ENCODE measurements around the gene GLIS2.

Gene GLIS2

DNA sequence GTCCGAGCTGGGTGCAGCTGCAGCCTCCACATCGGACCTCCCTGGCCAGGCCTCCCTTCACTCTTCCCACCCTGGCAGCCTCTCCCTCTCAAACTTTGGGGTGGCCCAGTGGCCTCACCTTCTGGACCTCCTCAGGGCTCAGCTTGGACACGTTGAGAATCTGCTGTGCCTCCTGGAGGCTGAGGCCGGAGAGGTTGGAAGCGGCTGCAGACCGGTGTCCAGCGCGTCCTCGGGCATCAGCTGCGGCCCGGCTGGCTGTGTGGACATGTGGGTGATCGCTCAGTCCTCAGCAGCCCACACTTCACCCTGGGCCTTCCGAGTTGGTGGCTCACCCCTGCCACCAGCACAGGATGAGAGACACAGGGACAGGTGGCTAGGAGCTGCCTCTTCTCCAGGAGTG, 25.4 kb downstream of the GLIS2 start:
- no peak for TF ChIP-seq SIN3A (IDR thresholded peaks at IDR 0.05; ENCODE audit: borderline replicate concordance, insufficient read depth, low read length)
- TF ChIP-seq TAF1 (IDR thresholded peaks at IDR 0.05; ENCODE audit: borderline replicate concordance, insufficient read depth, low read length), result no peak
- no peak for TF ChIP-seq FOXP2 (optimal IDR thresholded peaks at IDR 0.05; ENCODE audit: borderline replicate concordance, extremely low read depth, extremely low read length, insufficient read depth)
- no peak for TF ChIP-seq REST (IDR thresholded peaks at IDR 0.05; ENCODE audit: insufficient read depth in 1 of 2, low read depth in 2 of 2, low read length in 2 of 2)
- no peak for TF ChIP-seq POLR2AphosphoS5 (IDR thresholded peaks at IDR 0.05; ENCODE audit: low read depth, low read length)

GRCh38 chr16:4342866-4343744, 27.2 kb downstream of the GLIS2 start:
- TF ChIP-seq POLR2AphosphoS5 (IDR thresholded peaks at IDR 0.05; ENCODE audit: low read depth, low read length) (no peak), TAF1 (IDR thresholded peaks at IDR 0.05; ENCODE audit: borderline replicate concordance, insufficient read depth, low read length) (no peak), REST (IDR thresholded peaks at IDR 0.05; ENCODE audit: insufficient read depth in 1 of 2, low read depth in 2 of 2, low read length in 2 of 2) (no peak), SIN3A (IDR thresholded peaks at IDR 0.05; ENCODE audit: borderline replicate concordance, insufficient read depth, low read length) (no peak), FOXP2 (optimal IDR thresholded peaks at IDR 0.05; ENCODE audit: borderline replicate concordance, extremely low read depth, extremely low read length, insufficient read depth) (no peak)

DNA sequence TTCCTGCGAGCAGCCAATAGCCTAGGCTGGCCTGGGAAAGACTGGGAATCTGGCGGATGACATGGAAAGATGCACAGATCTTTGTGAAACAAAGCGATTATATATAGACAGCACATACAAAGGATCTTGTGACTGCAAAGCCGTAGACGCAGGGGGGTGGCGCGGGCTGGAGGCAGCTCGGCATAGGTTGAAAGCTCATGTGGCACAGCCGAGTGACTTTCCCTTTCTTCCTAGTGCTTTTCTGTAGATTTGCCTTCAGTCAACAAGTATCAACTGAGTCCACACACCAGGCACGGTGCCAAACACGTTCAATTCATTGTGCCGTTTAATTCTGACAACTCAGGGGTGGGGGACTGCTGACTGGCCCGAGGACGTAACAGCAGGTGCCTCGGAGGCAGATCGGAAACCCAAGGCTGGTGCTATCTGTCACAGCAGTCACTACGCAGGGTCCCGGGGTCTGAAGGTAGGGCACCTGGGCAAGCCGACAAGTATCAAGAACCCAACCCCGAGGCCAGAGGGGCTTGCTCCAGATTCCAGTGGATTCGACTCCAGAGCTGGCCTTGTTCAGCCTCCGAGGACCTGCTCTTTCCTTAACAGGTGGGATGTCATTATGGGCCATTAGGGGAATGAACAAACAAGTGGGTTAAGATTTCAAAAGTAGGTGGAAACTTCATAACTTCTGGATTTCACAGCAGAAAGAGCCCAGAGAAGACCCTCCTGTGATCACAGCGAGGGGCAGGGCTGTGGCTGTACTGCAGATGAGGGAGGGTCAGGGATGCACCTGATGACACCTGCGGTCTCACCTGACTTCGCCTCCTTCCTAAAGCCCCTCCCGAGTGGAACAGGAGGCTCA, 29.3 kb downstream of the GLIS2 start:
- TF ChIP-seq SIN3A (IDR thresholded peaks at IDR 0.05; ENCODE audit: borderline replicate concordance, insufficient read depth, low read length) (no peak), POLR2AphosphoS5 (IDR thresholded peaks at IDR 0.05; ENCODE audit: low read depth, low read length) (no peak), TAF1 (IDR thresholded peaks at IDR 0.05; ENCODE audit: borderline replicate concordance, insufficient read depth, low read length) (no peak), FOXP2 (optimal IDR thresholded peaks at IDR 0.05; ENCODE audit: borderline replicate concordance, extremely low read depth, extremely low read length, insufficient read depth) (no peak), REST (IDR thresholded peaks at IDR 0.05; ENCODE audit: insufficient read depth in 1 of 2, low read depth in 2 of 2, low read length in 2 of 2) (no peak)

DNA sequence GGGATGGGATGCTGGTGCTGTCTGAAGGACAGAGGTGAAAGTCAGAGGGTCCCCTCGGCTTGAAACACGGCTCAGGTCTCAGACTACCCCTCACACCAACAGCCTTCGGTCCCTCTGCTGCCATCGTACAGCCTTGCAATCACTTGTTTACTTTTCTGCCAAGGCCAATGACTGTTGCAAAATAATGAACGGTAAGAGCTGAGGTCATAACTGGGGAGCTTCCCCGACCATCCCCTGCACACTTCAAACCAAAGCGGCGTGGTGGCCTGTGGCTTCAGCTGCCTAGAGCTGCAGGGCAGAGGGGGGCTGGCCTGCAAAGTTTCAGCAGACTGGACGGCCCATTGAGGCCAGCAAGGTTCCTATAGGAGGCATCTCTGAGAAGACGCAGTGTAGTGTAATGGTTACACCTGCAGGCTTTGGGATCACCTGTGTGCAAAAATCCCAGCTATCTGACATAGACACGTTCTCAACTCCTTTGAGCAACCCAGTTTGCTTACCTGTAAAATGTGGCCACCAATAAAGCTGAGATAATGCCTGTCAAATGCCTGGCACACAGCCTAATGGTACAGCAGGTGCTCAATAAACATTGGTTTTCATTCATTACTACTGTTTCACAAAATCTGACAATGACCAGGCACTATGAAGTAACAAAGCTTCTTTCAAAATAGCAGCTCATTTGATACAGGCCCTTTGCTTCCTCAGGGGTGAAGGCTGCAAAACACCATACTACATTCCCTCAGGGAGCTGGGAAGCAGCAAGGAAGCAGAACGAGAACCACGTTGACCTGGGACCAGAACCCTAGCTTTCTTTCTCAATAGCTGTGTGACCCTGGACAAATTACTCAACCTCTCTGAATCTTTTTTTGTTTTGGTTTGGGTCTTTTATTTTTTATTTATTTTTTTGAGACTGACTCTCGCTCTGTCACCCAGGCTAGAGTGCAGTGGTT, 30.2 kb downstream of the GLIS2 start:
- TF ChIP-seq SIN3A (IDR thresholded peaks at IDR 0.05; ENCODE audit: borderline replicate concordance, insufficient read depth, low read length), result no peak
- TF ChIP-seq REST (IDR thresholded peaks at IDR 0.05; ENCODE audit: insufficient read depth in 1 of 2, low read depth in 2 of 2, low read length in 2 of 2), result no peak
- TF ChIP-seq FOXP2 (optimal IDR thresholded peaks at IDR 0.05; ENCODE audit: borderline replicate concordance, extremely low read depth, extremely low read length, insufficient read depth), result no peak
- TF ChIP-seq TAF1 (IDR thresholded peaks at IDR 0.05; ENCODE audit: borderline replicate concordance, insufficient read depth, low read length), result no peak
- no peak; the same call in 1 of the 2 replicates for TF ChIP-seq POLR2AphosphoS5 (IDR thresholded peaks at IDR 0.05; ENCODE audit: low read depth, low read length)
